ENCODE results near the gene SYK. TPM values are rescaled to one million over a fixed set of nuclear protein-coding genes. Genes with fewer than 3 reads are reported as not detected.

The SYK gene
- total RNA-seq, 1 experiment from 2014 or later: 9.0 TPM

DNA sequence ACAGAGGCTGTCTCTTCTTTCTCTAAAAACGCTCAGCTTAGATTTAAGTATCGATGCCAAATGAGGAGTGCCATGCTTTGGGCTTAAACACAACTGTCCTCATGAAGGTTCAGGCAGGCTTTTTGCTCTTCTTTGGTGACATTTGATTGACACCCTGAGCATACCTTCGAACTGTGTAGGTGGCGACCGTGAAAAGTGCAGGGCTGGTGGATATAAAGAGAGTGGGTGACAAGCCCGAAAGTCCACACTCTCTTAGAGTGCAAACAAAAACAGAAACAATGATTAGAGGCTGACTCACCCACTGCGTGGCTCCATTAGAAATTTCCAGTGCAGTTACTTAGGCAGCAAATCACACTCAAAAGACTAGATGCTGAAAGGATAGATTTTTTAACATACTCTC lies 141.7 kb downstream of the SYK start:
- ChIA-PET POLR2A (no interaction called here), CTCF (no interaction called here), RAD21 (ENCODE audit: low non-redundant PET in 1 of 2, low total read pairs in 2 of 2, uncharacterized antibody in 2 of 2, unreplicated experiment in 2 of 2) (no interaction called here)
- H3K4me1 ChIP-seq (ENCODE audit: control insufficient read depth in 1 of 2, insufficient read depth in 2 of 2, low read length in 2 of 2): no peaks in the 10 kb centered on the region
- ATAC-seq (no peak), DNase-seq (ENCODE audit: low read depth, low spot score) (no peak)
- no peak overlapping the region for H3K9ac ChIP-seq (ENCODE audit: low read length)
- H3K79me2 ChIP-seq (ENCODE audit: insufficient read depth, low read length): no peaks in the 10 kb centered on the region
- H3K27me3 ChIP-seq (ENCODE audit: insufficient read depth, low read length): peaks cover 8% of the 10 kb centered on the region; the same call in 1 of the 2 replicates
- intact Hi-C loops (cut with micrococcal nuclease): no loop called here
- no peaks in the 10 kb centered on the region for H3K9me2 ChIP-seq (ENCODE audit: insufficient read depth)
- no peak overlapping the region for H2AFZ ChIP-seq (ENCODE audit: low read depth, low read length, poor library complexity, severe bottlenecking)
- no peaks in the 10 kb centered on the region for H4K20me1 ChIP-seq (ENCODE audit: insufficient read depth)
- H3K4me2 ChIP-seq (ENCODE audit: low read length): no peak overlapping the region
- no peak overlapping the region for H3K27ac ChIP-seq (ENCODE audit: low read depth, low read length)
- no peaks in the 10 kb centered on the region for H3K36me3 ChIP-seq (ENCODE audit: control insufficient read depth in 1 of 2, insufficient read depth in 2 of 2, low read length in 2 of 2)
- no peak overlapping the region for H3K4me3 ChIP-seq (replicated peaks in 1 of 2; ENCODE audit: low read depth in 1 of 2, low read length in 2 of 2)
- no TSS peak for BruUV-seq (replicated peaks)
- H3K9me3 ChIP-seq (ENCODE audit: control insufficient read depth in 1 of 2, insufficient read depth in 1 of 2, low read depth in 1 of 2, low read length in 2 of 2): no peaks in the 10 kb centered on the region
- TF ChIP-seq SP1 (IDR thresholded peaks at IDR 0.05; ENCODE audit: low read depth) (no peak), REST (IDR thresholded peaks at IDR 0.05; ENCODE audit: low read depth) (no peak), JUND (IDR thresholded peaks at IDR 0.05) (no peak), POLR2AphosphoS5 (IDR thresholded peaks at IDR 0.05; ENCODE audit: low read depth, low read length) (no peak), POLR2A (IDR thresholded peaks at IDR 0.05; ENCODE audit: borderline replicate concordance, extremely low read depth, insufficient read depth, insufficient read length) (no peak), EZH2phosphoT487 (IDR thresholded peaks at IDR 0.05; ENCODE audit: borderline replicate concordance) (no peak), FOSL1 (IDR thresholded peaks at IDR 0.05; ENCODE audit: low read depth) (no peak), ELF1 (IDR thresholded peaks at IDR 0.05; ENCODE audit: borderline replicate concordance, low read depth) (no peak), EGR1 (IDR thresholded peaks at IDR 0.05; ENCODE audit: low read depth) (no peak), CBX3 (IDR thresholded peaks at IDR 0.05; ENCODE audit: low read depth) (no peak), TCF7L2 (IDR thresholded peaks at IDR 0.05; ENCODE audit: borderline replicate concordance, extremely low read depth, insufficient read depth, insufficient read length) (no peak), EZH2 (IDR thresholded peaks at IDR 0.05) (no peak), RAD21 (IDR thresholded peaks at IDR 0.05; ENCODE audit: low read depth) (no peak), SRF (IDR thresholded peaks at IDR 0.05; ENCODE audit: low read depth) (no peak), CEBPB (IDR thresholded peaks at IDR 0.05; ENCODE audit: low read depth) (no peak), CTCF (IDR thresholded peaks at IDR 0.05 in 2 of 3, conservative IDR thresholded peaks at IDR 0.05 in 1 of 3; ENCODE audit: borderline replicate concordance in 1 of 3, insufficient read depth in 1 of 3, low read depth in 2 of 3, low read length in 2 of 3) (no peak), SIN3A (IDR thresholded peaks at IDR 0.05; ENCODE audit: low read depth) (no peak)
- TF ChIP-seq, protein P1, sequence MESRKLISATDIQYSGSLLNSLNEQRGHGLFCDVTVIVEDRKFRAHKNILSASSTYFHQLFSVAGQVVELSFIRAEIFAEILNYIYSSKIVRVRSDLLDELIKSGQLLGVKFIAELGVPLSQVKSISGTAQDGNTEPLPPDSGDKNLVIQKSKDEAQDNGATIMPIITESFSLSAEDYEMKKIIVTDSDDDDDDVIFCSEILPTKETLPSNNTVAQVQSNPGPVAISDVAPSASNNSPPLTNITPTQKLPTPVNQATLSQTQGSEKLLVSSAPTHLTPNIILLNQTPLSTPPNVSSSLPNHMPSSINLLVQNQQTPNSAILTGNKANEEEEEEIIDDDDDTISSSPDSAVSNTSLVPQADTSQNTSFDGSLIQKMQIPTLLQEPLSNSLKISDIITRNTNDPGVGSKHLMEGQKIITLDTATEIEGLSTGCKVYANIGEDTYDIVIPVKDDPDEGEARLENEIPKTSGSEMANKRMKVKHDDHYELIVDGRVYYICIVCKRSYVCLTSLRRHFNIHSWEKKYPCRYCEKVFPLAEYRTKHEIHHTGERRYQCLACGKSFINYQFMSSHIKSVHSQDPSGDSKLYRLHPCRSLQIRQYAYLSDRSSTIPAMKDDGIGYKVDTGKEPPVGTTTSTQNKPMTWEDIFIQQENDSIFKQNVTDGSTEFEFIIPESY (IDR thresholded peaks at IDR 0.05; ENCODE audit: extremely low read depth, insufficient replicate concordance, low read length): no peak
- TF ChIP-seq, protein P2, sequence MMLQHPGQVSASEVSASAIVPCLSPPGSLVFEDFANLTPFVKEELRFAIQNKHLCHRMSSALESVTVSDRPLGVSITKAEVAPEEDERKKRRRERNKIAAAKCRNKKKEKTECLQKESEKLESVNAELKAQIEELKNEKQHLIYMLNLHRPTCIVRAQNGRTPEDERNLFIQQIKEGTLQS (IDR thresholded peaks at IDR 0.05): no peak

Measured in HCT116 (cell line).